Liver (tissue), 3 donors: ENCODE data around the gene PPP1R3G.
"Not testable (repeated sequence)": the region's sequence is repeated elsewhere in the genome, so short reads cannot be mapped to it uniquely, and the experiment has no call there.

ENCODE experiments used
- ATF3 ChIP-seq: IDR thresholded peaks from 2 replicates; pipeline ENCODE4 v1.6.1; 2016; ENCODE audit warnings: antibody characterized with exemption
- CTCF ChIP-seq: fragments of 150-350 bp; IDR thresholded peaks from 2 replicates; pipeline ENCODE4 v1.5.1; 2017; ENCODE audit warnings: improper control_type of control experiment, low read depth, low read length; ENCODE audit not compliant: missing input control
- EGR1 ChIP-seq, 2 donors: IDR thresholded peaks; 2 replicates each; pipeline ENCODE4 v1.6.1; 2016 to 2018; ENCODE audit warnings: antibody characterized with exemption in 2 of 2, low read depth in 2 of 2
- JUND ChIP-seq, 2 donors: IDR thresholded peaks; 2 replicates each; pipeline ENCODE4 v1.6.1; 2016; ENCODE audit warnings: antibody characterized with exemption in 2 of 2
- RAD21 ChIP-seq, 2 donors: IDR thresholded peaks; 2 replicates each; pipeline ENCODE4 v1.6.1; 2016; ENCODE audit warnings: antibody characterized with exemption in 2 of 2, mild to moderate bottlenecking in 2 of 2
- REST ChIP-seq: IDR thresholded peaks from 2 replicates; pipeline ENCODE4 v1.6.1; 2016; ENCODE audit warnings: antibody characterized with exemption, mild to moderate bottlenecking
- SP1 ChIP-seq: IDR thresholded peaks from 2 replicates; pipeline ENCODE4 v1.6.1; 2018; ENCODE audit warnings: antibody characterized with exemption, mild to moderate bottlenecking
- TAF1 ChIP-seq: conservative IDR thresholded peaks from 2 replicates; pipeline ENCODE4 v1.6.1; 2016; ENCODE audit warnings: antibody characterized with exemption, mild to moderate bottlenecking
- YY1 ChIP-seq: IDR thresholded peaks from 2 replicates; pipeline ENCODE4 v1.6.1; 2016; ENCODE audit warnings: antibody characterized with exemption, mild to moderate bottlenecking
- donor health status: healthy.
- donor health status: healthy.

GRCh38 chr6:5060439-5060838 is 24.7 kb upstream of the PPP1R3G start:
- TF ChIP-seq CTCF; SP1; REST; EGR1 (IDR thresholded peaks at IDR 0.05; ENCODE audit: low read depth in 2 of 2); JUND (IDR thresholded peaks at IDR 0.05); TAF1; RAD21 (IDR thresholded peaks at IDR 0.05); YY1; ATF3: not testable (repeated sequence)
